Lower leg skin (tissue), 3 donors: Measurements from ENCODE around the gene NPR2.

ENCODE experiments used
- POLR2A ChIP-seq, 2 donors: fragments of 450-650 bp; IDR thresholded peaks; one replicate each; pipeline ENCODE4 v1.6.1; 2016 to 2017; ENCODE audit warnings: antibody characterized with exemption in 2 of 2, mild to moderate bottlenecking in 1 of 2, moderate library complexity in 1 of 2
- TF ChIP-seq, protein P1 (sequence below), 3 donors: fragments of 450-650 bp; IDR thresholded peaks; one replicate each; pipeline ENCODE4 v1.5.1; 2016; ENCODE audit warnings: antibody characterized with exemption in 3 of 3, mild to moderate bottlenecking in 3 of 3, moderate library complexity in 2 of 3

DNA sequence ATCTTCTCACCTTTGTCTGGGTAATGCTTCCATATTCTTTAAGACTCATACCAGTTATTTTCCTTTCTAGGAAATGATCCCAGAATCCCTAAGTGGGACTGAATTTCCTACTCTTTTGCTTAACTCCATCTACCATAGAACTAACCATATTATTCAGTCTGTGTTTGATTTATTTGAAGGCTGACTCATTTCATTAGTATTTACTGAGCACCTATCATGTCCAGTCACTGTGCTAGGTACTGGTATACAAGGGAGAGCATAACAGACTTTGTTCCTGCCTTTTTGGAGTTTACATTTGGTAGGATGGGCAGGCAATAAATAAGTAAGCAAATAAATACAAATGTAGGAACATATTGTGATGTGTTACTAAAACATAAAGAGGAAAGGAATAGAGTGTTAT, 4.3 kb downstream of the NPR2 start:
- TF ChIP-seq, protein P1, sequence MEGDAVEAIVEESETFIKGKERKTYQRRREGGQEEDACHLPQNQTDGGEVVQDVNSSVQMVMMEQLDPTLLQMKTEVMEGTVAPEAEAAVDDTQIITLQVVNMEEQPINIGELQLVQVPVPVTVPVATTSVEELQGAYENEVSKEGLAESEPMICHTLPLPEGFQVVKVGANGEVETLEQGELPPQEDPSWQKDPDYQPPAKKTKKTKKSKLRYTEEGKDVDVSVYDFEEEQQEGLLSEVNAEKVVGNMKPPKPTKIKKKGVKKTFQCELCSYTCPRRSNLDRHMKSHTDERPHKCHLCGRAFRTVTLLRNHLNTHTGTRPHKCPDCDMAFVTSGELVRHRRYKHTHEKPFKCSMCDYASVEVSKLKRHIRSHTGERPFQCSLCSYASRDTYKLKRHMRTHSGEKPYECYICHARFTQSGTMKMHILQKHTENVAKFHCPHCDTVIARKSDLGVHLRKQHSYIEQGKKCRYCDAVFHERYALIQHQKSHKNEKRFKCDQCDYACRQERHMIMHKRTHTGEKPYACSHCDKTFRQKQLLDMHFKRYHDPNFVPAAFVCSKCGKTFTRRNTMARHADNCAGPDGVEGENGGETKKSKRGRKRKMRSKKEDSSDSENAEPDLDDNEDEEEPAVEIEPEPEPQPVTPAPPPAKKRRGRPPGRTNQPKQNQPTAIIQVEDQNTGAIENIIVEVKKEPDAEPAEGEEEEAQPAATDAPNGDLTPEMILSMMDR (IDR thresholded peaks at IDR 0.05) = no peak
- TF ChIP-seq POLR2A (IDR thresholded peaks at IDR 0.05) = no peak
